OCI-LY1 (cell line): Measurements from ENCODE around the gene ZNF106.

Experiments used
- EZH2 ChIP-seq: fragments of 200-600 bp; sonication (generic), shearing (Covaris generic); IDR thresholded peaks from 2 replicates; pipeline ENCODE4 v1.8.0; 2017; ENCODE audit warnings: borderline replicate concordance, mixed run types, mild to moderate bottlenecking, antibody characterized with exemption, low read length, moderate library complexity, mixed read lengths
- TF ChIP-seq, protein P1 (sequence below): fragments of 200-600 bp; sonication (generic), shearing (Covaris generic); IDR thresholded peaks from 2 replicates; pipeline ENCODE4 v1.5.1; 2017; ENCODE audit warnings: mild to moderate bottlenecking, antibody characterized with exemption, low read length, moderate library complexity, mixed read lengths

DNA sequence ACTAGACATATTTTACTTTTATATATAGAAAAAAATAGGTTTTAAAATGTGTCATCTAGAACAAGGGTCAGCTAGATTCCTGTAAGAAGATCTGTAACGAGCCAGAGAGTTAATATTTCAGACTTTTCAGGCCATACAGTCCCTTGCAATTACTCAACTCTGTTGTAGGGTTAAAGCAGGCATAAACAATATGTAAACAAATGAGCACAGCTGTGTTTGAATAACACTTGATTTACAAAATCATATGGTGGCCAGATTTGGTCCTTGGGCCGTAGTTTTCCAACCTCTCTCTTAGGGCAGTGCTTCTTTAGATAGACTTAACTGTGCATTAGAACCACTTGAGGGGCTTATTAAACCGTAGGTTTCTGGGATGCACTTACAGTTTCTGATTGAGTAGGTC lies 38.0 kb upstream of the ZNF106 start:
- TF ChIP-seq, protein P1, sequence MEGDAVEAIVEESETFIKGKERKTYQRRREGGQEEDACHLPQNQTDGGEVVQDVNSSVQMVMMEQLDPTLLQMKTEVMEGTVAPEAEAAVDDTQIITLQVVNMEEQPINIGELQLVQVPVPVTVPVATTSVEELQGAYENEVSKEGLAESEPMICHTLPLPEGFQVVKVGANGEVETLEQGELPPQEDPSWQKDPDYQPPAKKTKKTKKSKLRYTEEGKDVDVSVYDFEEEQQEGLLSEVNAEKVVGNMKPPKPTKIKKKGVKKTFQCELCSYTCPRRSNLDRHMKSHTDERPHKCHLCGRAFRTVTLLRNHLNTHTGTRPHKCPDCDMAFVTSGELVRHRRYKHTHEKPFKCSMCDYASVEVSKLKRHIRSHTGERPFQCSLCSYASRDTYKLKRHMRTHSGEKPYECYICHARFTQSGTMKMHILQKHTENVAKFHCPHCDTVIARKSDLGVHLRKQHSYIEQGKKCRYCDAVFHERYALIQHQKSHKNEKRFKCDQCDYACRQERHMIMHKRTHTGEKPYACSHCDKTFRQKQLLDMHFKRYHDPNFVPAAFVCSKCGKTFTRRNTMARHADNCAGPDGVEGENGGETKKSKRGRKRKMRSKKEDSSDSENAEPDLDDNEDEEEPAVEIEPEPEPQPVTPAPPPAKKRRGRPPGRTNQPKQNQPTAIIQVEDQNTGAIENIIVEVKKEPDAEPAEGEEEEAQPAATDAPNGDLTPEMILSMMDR = no peak
- TF ChIP-seq EZH2 = no peak
